SU-DHL-6 (cell line): ENCODE measurements around the gene FMN1.

Experiments used
- EZH2phosphoT487 ChIP-seq: fragments of 200-600 bp; sonication (generic), shearing (Covaris generic); conservative IDR thresholded peaks from 2 replicates; pipeline ENCODE4 v1.6.1; 2018; ENCODE audit warnings: mild to moderate bottlenecking, antibody characterized with exemption, low read length, moderate library complexity, mixed read lengths
- TF ChIP-seq, protein P1 (sequence below): fragments of 200-600 bp; sonication (generic); IDR thresholded peaks from one replicate; pipeline ENCODE4 v1.5.1; 2017; ENCODE audit warnings: antibody characterized with exemption, mild to moderate bottlenecking, low read length, moderate library complexity; ENCODE audit not compliant: insufficient read depth, poor library complexity, severe bottlenecking

DNA sequence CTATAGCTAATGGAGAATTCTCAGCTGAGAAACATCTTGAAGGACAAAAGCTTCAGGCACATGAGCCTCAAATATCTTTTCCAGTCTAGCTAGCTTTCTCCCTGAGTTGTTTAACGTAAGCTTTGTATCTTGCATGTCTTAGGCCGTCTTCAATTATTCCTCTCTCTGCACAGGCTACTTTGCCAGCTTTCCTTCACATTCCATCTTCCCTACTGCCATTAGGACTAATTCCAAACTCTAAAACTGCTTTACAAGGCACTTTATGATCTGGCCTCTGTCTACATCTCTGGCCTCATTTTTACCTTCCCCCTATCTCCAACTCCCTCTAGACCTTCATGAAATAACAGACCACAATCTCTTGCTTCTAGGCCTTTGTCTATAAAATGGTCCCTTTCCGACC is 305.3 kb downstream of the FMN1 start:
- TF ChIP-seq, protein P1, sequence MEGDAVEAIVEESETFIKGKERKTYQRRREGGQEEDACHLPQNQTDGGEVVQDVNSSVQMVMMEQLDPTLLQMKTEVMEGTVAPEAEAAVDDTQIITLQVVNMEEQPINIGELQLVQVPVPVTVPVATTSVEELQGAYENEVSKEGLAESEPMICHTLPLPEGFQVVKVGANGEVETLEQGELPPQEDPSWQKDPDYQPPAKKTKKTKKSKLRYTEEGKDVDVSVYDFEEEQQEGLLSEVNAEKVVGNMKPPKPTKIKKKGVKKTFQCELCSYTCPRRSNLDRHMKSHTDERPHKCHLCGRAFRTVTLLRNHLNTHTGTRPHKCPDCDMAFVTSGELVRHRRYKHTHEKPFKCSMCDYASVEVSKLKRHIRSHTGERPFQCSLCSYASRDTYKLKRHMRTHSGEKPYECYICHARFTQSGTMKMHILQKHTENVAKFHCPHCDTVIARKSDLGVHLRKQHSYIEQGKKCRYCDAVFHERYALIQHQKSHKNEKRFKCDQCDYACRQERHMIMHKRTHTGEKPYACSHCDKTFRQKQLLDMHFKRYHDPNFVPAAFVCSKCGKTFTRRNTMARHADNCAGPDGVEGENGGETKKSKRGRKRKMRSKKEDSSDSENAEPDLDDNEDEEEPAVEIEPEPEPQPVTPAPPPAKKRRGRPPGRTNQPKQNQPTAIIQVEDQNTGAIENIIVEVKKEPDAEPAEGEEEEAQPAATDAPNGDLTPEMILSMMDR = no peak
- TF ChIP-seq EZH2phosphoT487 = no peak
